DLD1 (cell line): Measurements from ENCODE around the gene FOXP1.
"Not testable (repeated sequence)": the region's sequence is repeated elsewhere in the genome, so short reads cannot be mapped to it uniquely, and the experiment has no call there.

ENCODE experiments used
- in situ Hi-C: cut with HindIII; loops from 2 replicates; pipeline ENCODE4 v1.10.0; 2017; ENCODE audit warnings: low sequenced_read_pairs

FOXP1 gene

DNA sequence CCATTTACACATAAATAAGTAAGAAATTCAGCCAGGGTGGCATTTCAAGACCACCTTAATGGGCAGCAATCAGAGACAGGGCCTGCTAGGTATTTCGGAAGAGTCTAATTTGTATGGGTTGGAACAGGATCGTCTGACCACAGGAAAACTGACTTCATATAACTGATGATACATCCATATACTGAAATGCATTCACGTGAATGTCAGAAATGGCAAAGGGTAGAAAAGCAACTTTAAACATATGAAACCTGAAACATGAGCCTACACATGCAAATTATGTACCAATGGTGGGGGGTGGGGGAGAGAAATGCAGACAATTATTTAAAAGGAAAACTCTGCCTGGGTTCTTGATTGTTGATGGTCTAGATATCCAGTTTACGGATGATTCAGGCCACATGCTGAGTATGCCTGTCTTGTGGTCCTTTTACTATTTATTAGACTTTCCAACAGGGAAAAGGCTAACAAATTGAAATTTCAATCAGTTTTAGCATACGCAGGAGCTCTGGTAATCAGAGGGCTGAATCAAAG, 582.2 kb downstream of the FOXP1 start:
- in situ Hi-C loops = no loop called here

DNA sequence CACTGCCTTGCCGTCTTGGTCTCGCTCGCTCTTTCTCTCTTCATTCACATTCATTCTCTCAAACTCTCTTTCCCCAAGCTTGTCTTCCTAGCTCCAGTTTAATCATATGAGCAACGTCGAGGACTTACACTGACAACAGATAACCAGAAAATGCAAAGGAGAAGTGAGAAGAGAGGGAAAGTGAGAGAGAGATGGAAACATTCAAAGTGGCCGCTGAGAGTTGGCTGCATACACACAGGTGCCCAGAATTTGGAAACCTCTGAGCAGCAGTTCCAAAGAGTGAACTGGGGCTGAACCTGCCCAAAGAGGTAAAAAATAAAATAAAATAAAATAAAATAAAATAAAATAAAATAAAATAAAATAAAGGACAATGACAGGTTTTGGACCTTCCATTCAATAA, 583.0 kb downstream of the FOXP1 start:
- in situ Hi-C loops = no loop called here

DNA sequence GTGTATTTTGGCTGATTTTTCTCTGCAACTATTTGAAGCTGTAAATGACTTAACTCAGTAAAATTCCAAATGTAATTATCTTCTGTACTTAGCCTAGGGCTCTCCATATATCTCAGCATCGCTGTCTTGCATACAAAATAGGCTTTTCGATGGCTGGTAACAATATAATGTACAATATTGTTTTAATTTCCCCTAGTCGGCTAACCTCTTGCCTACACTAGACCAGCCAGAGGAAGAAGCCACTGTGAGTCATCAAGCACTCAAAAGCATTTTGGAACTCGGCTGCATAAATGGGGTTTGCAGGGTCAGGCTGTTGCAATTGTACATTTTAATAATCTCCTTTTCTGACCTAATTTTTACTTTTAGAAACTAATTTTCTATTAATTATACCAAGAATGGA, 583.8 kb downstream of the FOXP1 start:
- in situ Hi-C loops = no loop called here

DNA sequence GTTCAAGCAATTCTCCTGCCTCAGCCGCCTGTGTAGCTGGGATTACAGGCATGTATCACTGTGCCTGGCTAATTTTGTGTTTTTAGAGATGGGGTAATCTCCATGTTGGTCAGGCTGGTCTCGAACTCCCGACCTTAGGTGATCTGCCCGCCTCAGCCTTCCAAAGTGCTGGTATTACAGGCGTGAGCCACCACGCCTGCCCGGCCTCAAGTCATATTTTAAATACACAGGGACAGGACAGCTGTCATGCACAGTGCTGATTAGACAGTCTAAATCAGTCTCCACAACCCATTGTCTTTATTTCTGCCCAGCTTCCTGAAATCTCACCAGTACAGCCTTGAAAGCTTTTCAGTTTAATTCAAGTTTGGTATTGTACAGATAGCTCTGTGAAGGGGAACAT, 587.4 kb downstream of the FOXP1 start:
- in situ Hi-C loops = no loop called here

DNA sequence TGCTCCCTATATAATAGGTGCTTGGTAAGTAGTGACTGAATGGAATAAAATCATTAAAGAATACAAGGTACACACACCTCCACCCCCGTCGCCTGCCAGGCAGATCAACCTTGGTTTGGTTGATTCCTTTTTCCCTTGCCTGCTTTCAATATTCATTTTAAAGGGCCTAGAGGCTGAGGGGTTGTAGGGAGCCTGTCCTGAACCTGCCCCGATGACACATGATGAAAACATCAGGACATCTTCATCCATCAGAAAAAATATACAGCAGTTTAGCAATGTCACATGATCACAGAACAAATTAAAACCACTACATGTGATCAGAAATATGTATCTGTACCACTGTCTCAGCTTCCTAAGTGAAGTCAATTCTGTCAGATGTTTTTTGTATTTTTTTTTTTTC, 588.9 kb downstream of the FOXP1 start:
- in situ Hi-C loops = no loop called here

DNA sequence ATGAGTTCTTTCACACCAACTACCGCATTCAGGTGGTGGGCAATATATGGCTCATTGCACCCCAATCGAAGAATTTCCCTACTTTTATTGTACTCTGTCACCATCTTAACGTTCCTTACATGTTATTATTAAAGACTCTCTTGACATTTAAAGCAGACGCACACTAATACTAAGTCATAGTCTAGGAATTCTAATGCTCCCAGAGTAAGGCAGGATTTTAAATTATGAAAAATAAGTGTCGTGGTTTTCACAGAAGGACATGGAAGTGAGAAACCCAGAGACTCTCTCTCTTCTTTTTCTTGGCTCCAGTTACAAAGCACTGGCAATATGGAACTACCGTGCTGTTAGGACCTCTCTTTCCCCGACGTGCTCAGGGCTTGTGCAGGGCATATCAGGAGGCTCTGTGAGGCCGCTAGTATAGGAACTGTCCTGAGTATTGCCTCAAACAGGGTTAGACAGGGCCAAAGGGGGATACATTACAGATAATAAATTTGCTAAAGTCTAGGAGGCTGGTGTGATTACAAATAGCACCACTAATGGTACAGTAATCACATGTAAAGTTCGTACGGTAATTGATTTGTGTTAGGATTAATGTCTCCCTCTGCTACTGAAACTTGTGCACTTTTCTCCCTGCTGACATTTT, 590.8 kb downstream of the FOXP1 start:
- in situ Hi-C loops = no loop called here

DNA sequence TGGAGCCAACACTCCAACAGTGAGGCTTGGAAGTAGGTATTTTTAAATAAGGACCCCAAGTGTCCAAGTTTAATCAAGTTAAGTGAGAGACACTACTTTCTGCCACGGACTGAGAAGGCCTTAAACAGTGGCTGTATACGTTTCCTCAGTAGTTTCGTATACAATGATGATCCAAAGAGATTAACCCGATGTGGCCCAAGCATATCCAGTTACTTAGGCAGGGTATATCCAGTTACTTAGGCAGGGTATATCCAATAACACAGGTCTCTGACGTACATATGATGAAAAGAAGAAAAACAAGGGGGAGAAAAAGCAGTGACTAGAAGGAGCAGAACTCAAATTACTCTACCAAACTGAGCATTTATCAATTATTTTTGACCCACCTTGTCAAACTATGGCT, 591.4 kb downstream of the FOXP1 start:
- in situ Hi-C loops = no loop called here

DNA sequence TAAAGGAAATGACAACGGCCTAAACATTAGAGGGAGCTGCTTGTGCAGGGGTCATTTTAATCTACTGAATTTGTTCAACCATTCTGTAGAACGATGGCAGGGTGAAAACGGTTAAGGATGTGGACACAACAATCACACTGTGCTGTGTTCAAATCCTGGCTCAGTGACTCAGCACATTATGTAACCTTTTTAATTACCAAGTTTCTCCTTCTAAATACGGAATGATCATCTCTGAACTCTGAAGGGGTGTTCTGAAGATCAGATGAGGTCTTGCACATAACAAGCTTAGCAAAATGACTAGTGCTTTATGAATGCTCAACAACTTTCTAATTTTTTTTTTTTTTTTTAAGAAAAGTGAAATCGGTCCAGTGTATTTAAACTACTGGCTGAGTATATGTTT, 592.8 kb downstream of the FOXP1 start:
- in situ Hi-C loops = no loop called here

DNA sequence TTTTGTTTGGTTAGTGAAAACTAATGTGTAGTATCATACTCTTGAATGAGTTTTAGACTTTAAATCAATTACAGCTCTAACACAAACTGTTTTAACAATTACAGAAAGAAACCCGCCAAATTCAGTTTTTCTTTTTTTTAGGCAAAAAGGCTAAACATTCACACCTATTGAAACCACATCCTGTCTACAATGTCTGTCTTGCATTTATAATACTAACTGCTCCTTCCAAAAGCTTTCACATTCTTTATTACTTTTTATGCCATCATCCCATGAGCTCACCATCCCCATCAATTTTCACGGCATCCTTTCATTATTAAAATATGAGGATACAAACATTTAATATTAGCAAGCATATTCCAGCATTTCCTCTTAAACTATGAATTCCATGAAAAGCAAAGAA, 593.3 kb downstream of the FOXP1 start:
- in situ Hi-C loops = no loop called here

DNA sequence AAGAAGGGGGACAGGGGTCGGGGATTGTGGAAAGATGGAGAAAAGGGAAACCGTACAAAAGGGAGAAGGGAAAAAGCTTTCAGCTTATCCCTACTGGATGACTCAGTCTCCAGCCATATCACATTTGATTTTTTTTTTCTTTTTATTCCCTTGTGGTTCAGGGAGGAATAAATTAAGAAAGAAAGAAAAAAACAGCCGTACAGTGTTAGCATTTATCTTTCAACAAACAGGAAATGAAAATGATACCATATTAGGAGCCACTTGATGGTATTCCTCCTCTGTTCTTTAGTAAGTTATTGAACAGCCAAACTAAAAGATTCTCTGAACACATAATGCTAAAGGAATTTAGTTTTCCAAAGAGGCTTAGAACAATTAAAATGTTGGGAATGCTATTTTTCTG, 594.4 kb downstream of the FOXP1 start:
- in situ Hi-C loops = no loop called here

DNA sequence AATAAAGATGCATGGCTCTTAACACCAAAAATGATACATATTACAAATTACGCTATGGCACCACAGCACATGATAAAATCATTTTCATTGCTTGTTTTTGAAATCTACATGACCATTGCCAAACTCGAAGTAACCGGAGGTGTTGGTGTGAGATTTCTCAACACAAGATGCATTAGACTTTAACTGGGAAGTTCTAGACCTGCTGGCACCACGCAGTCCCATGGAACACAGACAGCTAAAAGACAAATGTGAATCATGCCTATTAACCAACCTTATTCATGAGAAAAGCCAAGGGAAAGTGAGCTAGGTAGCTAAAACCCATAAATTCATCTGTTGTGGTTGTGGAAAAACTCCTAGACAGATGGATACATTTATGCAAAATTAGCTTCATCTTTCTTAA, 595.4 kb downstream of the FOXP1 start:
- in situ Hi-C loops = no loop called here

DNA sequence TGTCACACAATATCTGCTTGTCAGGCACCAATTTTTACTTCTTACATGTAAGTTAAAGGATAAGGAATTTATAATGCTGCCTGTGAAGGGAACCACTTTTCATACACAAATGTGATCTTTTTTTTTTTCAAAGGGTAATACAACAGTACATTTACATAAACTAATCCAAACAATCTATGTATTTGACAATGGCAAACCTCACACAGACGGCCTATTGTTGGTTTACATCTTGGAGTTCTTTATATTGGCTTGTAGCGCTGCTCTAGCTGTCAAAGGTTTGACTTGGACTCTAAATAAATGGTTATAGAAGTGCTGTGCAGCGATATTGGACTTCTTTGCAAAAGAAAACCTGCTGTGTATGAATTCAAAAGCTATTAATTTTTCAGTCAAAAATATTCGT, 598.0 kb downstream of the FOXP1 start:
- in situ Hi-C loops = no loop called here

DNA sequence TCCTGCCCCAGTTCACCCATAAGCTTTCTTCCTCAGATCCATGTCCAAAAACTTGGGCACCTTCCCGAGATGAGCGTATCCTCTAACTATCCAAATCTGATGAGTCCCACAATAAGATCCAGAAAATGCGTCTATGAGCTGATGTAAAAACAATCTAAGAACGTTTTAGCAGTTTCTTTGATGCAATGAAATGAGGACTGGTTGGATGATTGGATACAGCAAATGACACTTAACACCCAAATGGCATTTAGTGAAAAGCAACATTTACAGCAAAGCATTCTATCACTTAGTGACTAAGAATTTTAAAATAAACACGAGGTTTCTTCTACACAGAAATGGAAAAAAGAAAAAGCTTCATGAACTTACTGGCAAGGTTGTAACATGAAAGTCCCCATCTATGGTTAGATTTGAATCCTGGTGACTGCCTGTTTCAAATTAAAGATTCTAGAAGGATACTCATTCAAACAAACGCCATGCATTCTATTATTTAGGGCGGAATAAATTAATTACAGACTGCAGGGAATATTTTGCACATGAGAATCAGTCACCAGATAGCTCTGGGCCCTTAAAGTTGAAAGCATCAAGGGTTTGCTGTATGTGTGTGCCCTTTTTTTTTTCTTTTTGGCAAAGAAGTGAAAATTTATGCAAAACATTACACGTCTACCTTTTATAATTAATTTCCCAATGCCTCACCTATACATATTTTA, 598.6 kb downstream of the FOXP1 start:
- in situ Hi-C loops = no loop called here

DNA sequence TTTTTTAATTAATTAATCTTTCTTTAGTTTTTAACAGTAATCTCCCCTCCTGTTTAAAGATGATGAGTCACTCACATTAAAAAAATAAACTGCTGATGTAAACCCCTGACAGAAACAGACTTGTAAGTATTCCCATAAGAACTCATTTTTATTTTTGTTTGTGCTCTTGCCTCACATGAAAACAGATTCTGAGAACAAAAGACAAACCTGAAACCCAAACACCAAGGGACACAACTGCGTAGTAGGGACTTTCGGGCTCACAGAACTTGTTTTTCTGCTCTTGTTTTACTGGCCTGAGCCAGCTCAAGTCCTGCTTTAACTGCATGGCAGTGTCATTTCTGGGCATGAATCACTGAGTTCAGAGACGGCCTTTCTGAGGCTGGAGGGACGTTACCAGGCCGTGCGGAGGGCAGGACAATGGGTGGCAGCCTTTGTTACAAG, 600.8 kb downstream of the FOXP1 start:
- in situ Hi-C loops = no loop called here

DNA sequence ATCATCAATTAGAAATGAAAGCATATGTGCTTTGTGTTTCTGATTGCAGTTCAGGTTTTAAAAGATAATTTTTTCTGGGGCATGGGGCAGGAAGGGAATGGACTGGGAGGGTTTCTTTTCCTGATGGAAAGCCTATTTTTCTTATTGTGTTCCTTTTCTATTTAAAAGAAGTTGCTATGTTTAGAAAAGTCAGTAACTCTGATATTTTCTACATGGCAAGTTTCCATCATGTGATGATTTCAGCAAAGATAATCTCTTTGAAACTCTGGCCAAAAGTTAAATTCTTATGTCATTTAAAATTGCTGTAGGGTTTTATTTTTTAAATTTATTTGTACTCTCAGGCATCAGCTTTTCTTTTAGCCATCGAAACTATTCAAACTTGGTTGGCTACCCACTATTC, 601.2 kb downstream of the FOXP1 start:
- in situ Hi-C loops = no loop called here

DNA sequence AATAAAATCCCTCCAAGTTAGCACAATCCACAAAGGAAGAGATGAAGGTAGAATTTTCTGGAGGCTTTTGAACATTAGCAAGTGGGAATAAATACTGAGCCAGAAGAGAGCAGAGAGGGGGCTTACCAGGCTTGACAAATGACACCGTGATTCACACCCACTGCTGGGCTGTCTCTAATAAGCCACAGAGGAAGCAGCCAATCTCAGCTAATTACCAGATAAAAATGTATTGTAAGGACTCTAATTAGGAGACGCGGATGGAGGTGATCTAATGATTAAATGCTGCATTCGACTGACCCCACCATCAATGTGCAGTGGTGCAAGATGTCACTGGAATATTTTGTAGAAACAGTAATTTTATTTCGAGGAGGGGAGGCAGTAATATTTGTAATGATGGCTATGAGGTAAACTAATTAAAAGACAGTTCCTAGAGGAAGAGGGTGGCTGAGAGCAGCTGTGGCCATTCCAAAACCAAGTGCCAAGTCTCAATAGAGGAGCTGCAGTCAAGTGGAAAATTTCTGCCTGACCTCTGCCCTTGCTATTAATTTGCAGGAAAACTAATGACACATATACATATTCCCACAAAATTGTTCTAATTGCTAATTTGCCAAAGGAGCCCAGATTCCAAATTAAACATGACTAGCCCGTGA, 602.2 kb downstream of the FOXP1 start:
- in situ Hi-C loops = no loop called here

DNA sequence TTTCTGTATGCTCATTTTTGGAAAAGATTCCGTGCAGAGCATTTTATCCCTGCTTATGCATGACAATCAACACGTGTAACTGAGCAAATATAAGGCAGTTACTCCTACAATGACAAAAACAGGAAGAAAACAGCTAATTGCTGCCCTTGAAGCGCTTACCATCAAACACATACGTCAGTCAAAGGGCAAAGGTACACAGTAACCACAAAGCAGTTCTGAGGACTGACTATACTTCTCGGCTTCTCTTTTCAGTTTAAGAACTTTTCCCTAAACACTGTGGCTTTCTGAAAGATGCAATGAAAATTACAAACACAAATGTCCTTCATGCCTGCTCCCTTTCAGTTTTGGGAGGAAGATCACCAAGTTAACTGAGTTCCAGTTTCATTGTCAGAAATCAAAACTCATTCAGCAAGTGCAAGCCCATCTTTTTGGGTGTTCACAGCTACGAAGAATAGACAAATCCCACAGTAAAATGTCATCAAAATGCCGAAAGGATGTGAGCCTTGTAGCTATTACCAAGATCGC, 602.8 kb downstream of the FOXP1 start:
- in situ Hi-C loops = no loop called here

DNA sequence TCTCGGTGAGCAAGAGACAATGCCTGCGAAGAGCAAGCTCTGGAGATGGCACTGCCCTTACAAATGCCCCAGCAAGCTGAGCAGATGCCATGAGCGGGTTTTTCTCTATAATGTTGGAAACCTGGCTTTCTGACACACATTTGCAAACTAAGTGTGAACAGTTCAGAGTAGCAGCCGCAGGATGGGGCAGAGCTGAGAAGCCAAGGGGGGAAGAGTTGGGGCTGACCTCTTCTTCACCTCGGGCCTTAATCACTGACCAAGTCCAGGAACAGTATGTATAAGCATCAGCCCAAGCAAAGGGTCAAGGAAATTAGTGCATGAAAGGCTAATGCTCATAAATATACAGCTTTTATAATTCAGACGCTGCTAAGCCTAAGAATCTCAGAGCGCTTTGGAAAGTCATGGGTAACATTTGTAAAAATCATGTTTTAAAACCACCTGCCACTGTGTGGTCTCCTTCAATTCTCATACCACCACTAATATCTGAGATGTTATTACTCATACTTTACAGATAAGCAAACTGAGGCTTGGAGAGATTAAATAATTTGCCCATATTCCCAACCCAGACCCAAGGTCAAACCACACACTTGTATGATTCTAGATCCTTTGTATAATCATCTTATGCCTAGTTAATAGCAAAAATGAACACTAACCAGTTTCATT, 603.4 kb downstream of the FOXP1 start:
- in situ Hi-C loops = no loop called here

DNA sequence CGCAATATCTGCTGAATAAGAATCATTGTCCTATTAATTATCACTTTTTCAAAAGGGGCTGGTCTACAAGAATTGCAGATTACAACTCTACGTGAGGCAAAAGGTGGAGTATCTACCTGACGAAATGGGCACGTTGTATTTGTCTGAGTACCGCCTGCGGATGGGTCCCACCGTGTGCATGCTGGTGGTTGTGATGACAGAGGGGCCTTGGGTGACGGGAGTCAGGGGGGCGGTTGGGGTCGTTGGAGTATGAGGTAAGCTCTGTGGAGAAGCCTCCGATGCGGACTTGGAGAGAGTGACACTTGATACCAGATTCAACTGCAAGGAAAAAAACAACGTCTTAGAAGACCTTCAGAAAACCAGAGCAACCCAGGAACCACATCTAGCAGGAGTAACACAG, 605.8 kb downstream of the FOXP1 start:
- in situ Hi-C loops = no loop called here

DNA sequence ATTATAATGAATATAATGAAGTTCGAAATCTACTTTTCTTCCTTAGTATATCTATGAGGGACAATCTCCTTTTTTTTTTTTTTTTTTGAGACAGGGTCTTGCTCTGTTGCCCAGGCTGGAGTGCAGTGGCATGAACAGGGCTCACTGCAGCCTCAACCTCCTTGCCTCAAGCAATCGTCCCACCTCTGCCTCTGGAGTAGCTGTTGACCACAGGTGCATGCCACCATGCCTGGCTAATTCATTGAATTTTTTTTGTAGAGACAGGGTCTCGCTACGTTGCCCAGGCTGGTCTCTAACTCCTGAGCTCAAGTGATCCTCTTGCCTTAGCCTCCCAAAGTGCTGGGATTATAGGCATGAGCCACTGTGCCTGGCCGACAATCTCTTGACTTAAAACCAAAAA, 607.5 kb downstream of the FOXP1 start:
- in situ Hi-C loops = not testable (repeated sequence)

DNA sequence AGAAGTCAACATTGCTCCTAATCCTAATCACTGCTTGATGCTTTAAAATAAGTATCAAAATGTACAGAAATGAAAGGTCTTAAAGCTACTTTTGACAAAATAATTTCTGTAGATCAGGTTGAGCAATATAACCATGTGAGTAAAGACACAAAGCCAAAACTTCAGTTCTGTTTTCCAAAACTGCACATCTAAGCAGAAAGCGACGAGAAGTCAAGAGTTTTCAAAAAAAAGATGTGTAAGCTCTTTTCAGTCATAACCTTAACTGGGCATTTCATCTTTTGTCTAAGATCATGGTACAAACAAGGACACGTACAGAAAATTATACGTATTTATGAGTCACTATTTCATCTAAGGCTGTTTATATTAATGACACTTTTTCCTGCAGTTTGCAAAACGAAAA, 608.8 kb downstream of the FOXP1 start:
- in situ Hi-C loops = no loop called here
